Pancreas (tissue), 10 donors: Measurements from ENCODE around the gene POLN. TPM values are rescaled to one million over a fixed set of nuclear protein-coding genes. Genes with fewer than 3 reads are reported as not detected.

ENCODE experiments used
- ATAC-seq, 4 donors: fragments of 200-7000 bp; cut with Tn5 transposase; one replicate each; pipeline versions ENCODE4 v1.8.0 to v1.9.1; 2020; ENCODE audit warnings: mild to moderate bottlenecking in 4 of 4, moderate library complexity in 4 of 4
- DNase-seq, 6 donors: peaks; one replicate each; pipeline ENCODE4 v3.0.0-alpha.2; 2020
- FAIRE-seq: peaks from 2 replicates; lab custom pipeline; 2012; peaks lifted over from hg19 to GRCh38; lab: Jason Lieb, UNC
- H3K27ac ChIP-seq, 4 donors: fragments of 200-600 bp; sonication (generic); 1 replicate in 3 of 4; 2 replicates in 1 of 4; pipeline versions ENCODE4 v1.5.0 to v1.8.0; 2020
- H3K27me3 ChIP-seq, 4 donors: fragments of 200-600 bp; one replicate each; pipeline ENCODE4 v1.8.0; 2021
- H3K36me3 ChIP-seq, 3 donors: fragments of 200-600 bp; sonication (generic) in 1 of 3; one replicate each; pipeline versions ENCODE4 v1.5.0 to v1.8.0; 2020 to 2021
- H3K4me1 ChIP-seq, 3 donors: fragments of 200-600 bp; one replicate each; pipeline ENCODE4 v1.8.0; 2021
- H3K4me3 ChIP-seq, 4 donors: fragments of 200-600 bp; sonication (generic) in 2 of 4; one replicate each; pipeline versions ENCODE4 v1.5.0 to v1.8.0; 2020 to 2021
- H3K9me3 ChIP-seq, 4 donors: fragments of 200-600 bp; one replicate each; pipeline ENCODE4 v1.8.0; 2021
- CTCF ChIP-seq, 4 donors: fragments of 200-600 bp; sonication (generic) in 3 of 4; IDR thresholded peaks; one replicate each; pipeline versions ENCODE4 v1.5.0 to v1.8.0; 2021; ENCODE audit warnings: antibody characterized with exemption in 4 of 4
- WGBS, 2 donors: extraction: QIAGEN DNeasy Blood & Tissue Kit; methylation state at CpG; one replicate each; pipeline ENCODE4 v1.1.7; 2013; 5-methylcytosine and 5-hydroxymethylcytosine counted together
- intact Hi-C, 3 donors: fragments of 100-400 bp; cut with DNase I; formaldehyde crosslinking; loops; one replicate each; pipeline versions ENCODE4 v1.11.1 to v1.14.2; 2022
- polyA plus RNA-seq, 2 donors: library from polyadenylated mRNA; stranded (reverse); fragments of 200-250 nt; gene quantifications; one replicate each; pipeline ENCODE4 v1.2.3, GENCODE V29; 2013
- total RNA-seq, 6 donors: library from RNA; stranded (reverse); fragmentation: NEBNext Ultra II Directional in 4 of 6; extraction: Animal tissue kit (Norgen Biotek cat#: 25700) in 4 of 6; gene quantifications; one replicate each; pipeline versions ENCODE4 v1.2.1 to v1.2.4, GENCODE V29; 2021 to 2023
- donor health status: healthy with polysubstance abuse.
- donor health status: DM: no; HTN: no; CAD: no; lungs with moderate emphysema.
- donor health status: DM: no; HTN: no; CAD: no.
- donor health status: control.
- donor health status: control.
- donor health status: Bipolar disorder and iron deficiency.
- donor health status: DM: yes; HTN: yes; CAD: no.
- donor health status: DM: no; HTN: no; CAD: no.
- donor health status: DM: no; HTN: no; CAD: no.
- donor health status: DM: yes; HTN: yes; CAD: no.

The POLN gene
- total and polyA plus RNA-seq, 8 donors, result 0.95 to 3.6 (median 1.9) TPM

GRCh38 chr4:2263926-2264321 is 22.0 kb upstream of the POLN start:
- Histone ChIP-seq H3K4me1 (peaks cover 0 to 13% (median 12%) of the 10 kb centered on the region in 3 donors), H3K27me3 (no peaks in the 10 kb centered on the region), H3K36me3 (no peaks in the 10 kb centered on the region), H3K4me3 (no peak overlapping the region), H3K9me3 (no peaks in the 10 kb centered on the region), H3K27ac (no peak overlapping the region)
- DNase-seq (peak in 3 of 6 donors; percentile 25 to 45 (median 32)), ATAC-seq (no peak), FAIRE-seq (no peak)
- intact Hi-C loops, result no loop called here
- no peak for TF ChIP-seq CTCF (IDR thresholded peaks at IDR 0.05)
- WGBS, 2 donors, result 78 to 82% methylated on average over 6 of the region's 6 CpGs

DNA sequence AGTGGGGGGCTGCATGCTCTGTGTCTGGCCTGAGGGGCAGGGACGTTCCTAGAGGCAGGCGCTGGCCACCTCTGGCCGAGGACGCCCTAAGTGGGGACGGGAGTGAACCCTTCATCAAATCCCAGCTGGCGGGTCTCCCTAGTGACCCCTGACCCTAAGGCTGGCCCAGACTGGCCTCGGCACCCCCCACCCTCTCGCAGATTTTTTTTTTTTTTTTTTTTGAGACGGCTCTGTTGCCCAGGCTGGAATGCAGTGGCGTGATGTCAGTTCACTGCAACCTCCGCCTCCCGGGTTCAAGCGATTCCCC is 21.0 kb upstream of the POLN start:
- Histone ChIP-seq H3K36me3 (no peaks in the 10 kb centered on the region), H3K9me3 (no peaks in the 10 kb centered on the region), H3K4me3 (peak overlapping the region; percentile 55 to 97 (median 76)), H3K27me3 (no peaks in the 10 kb centered on the region), H3K27ac (peak overlapping the region; percentile 81 to 94 (median 92)), H3K4me1 (peaks cover 0 to 13% (median 12%) of the 10 kb centered on the region in 3 donors)
- ATAC-seq, result no peak
- intact Hi-C loops, result no loop called here
- no peak for FAIRE-seq
- no peak for DNase-seq
- no peak for TF ChIP-seq CTCF (IDR thresholded peaks at IDR 0.05)
- 43 to 48% methylated on average over 13 of the region's 13 CpGs for WGBS, 2 donors

DNA sequence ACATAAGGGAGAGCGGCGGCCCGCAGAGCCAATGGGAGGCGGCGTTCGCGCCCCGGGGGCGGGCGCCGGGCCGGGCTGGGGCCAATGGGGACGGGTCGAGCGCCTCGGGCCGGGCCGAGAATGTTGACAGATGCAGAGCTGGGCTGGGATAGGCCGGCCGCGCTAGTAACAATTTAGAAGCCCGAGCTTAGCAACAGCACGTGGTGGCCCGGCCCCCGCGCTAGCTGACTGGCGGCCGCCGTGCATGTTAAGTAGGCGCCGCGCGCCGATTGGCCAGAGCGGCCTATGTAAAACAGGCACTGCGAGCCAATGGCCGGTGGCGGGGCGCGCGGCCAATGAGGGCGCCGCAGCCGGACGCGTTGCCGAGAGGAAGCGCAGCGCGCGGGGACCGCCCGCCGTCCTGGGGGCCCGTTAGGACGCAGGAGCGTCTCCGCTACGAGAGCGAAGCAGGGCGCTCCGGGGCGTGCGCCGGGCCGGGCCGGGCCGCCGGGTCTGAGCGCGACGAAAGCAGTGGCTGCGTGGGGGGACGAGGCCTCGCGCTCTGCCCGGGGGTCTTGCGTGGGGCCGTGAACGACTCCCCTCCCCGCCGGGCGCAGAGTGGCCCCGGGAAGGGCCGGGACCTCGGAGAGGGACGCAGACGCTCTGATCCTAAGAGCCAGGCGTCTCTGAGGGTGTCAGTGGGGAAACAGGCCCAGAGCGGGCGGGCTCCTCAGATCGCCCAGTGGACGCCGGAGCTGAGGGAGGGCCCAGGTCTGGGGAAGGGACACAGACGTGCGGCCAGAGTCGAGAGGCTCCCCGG is 20.4 kb upstream of the POLN start:
- H3K4me1 ChIP-seq, result peaks cover 0 to 13% (median 12%) of the 10 kb centered on the region in 3 donors
- H3K27ac ChIP-seq, result peak overlapping the region; percentile 81 to 94 (median 92)
- no peaks in the 10 kb centered on the region for H3K36me3 ChIP-seq
- DNase-seq (peak; percentile 99 to 100 (median 99)), FAIRE-seq (no peak), ATAC-seq (peak; percentile 91 to 96 (median 92))
- intact Hi-C loops, result no loop called here
- no peaks in the 10 kb centered on the region for H3K9me3 ChIP-seq
- peak overlapping the region; percentile 55 to 97 (median 76) for H3K4me3 ChIP-seq
- no peaks in the 10 kb centered on the region for H3K27me3 ChIP-seq
- 0 to 1% methylated on average over 77 to 98 of the region's 98 CpGs for WGBS, 2 donors
- no peak for TF ChIP-seq CTCF (IDR thresholded peaks at IDR 0.05)

DNA sequence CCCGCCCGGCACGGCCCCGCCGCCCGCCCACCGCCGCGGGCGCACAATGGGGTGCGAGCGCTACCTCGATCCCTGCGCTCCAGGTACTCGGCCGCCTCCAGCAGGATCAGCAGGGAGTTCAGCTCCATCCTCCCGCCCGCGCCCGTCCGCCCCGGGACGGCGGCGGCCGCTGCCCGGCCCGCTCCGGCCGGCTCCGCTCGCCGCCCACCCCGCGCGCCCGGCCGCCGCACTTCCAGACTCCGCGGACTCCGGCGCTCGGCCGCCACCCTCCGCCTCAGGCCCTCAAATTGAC is 19.9 kb upstream of the POLN start, which contains the start of gene MXD4:
MXD4 (minus strand) TSS at position 257 of the 292 bp plus-strand sequence; CDS start at position 128, 129 bp downstream.
- H3K4me1 ChIP-seq, result peaks cover 0 to 13% (median 12%) of the 10 kb centered on the region in 3 donors
- H3K27me3 ChIP-seq, result no peaks in the 10 kb centered on the region
- H3K4me3 ChIP-seq, result peak within 1 kb of the TSS; percentile 86 to 97 (median 90)
- 1% methylated on average over 28 to 46 of the region's 46 CpGs for WGBS, 2 donors
- H3K27ac ChIP-seq, result peak within 1 kb of the TSS; percentile 81 to 94 (median 92)
- no peak for TF ChIP-seq CTCF (IDR thresholded peaks at IDR 0.05)
- no peaks in the 10 kb centered on the region for H3K9me3 ChIP-seq
- ATAC-seq, result no peak
- no peak for FAIRE-seq
- H3K36me3 ChIP-seq, result no peaks in the 10 kb centered on the region
- no peak for DNase-seq
- intact Hi-C loops, result no loop called here
